HepG2 (cell line): Measurements from ENCODE around the gene TMEM250. TPM values are rescaled to one million over a fixed set of nuclear protein-coding genes. Genes with fewer than 3 reads are reported as not detected.

ENCODE experiments used
- FOXK1 ChIP-seq: sonication (generic); formaldehyde crosslinking; IDR thresholded peaks from 2 replicates; pipeline ENCODE4 v1.4.0; 2020; ENCODE audit warnings: low read depth, missing genetic modification reagents, borderline replicate concordance
- FOXM1 ChIP-seq: sonication (generic); formaldehyde crosslinking; IDR thresholded peaks from 2 replicates; pipeline ENCODE4 v1.5.0; 2020; ENCODE audit warnings: missing genetic modification reagents
- MED8 ChIP-seq: sonication (generic); formaldehyde crosslinking; IDR thresholded peaks from 2 replicates; pipeline ENCODE4 v1.8.1; 2023; ENCODE audit warnings: mild to moderate bottlenecking, missing genetic modification reagents; ENCODE audit not compliant: insufficient replicate concordance
- SIN3A ChIP-seq: IDR thresholded peaks from 2 replicates; pipeline ENCODE4 v1.6.1; 2011; ENCODE audit warnings: low read depth, mild to moderate bottlenecking, control low read depth, low read length, borderline replicate concordance
- SSRP1 ChIP-seq: IDR thresholded peaks from 2 replicates; pipeline ENCODE4 v1.6.1; 2016; ENCODE audit warnings: control low read depth
- WIZ ChIP-seq: sonication (generic); formaldehyde crosslinking; IDR thresholded peaks from 2 replicates; pipeline ENCODE4 v1.5.1; 2020; ENCODE audit warnings: mild to moderate bottlenecking, missing genetic modification reagents
- ZNF121 ChIP-seq: sonication (generic); formaldehyde crosslinking; IDR thresholded peaks from 2 replicates; pipeline ENCODE4 v1.5.0; 2020; ENCODE audit warnings: mild to moderate bottlenecking, missing genetic modification reagents
- ZNF275 ChIP-seq: sonication (generic); formaldehyde crosslinking; IDR thresholded peaks from 2 replicates; pipeline ENCODE4 v1.8.0; 2022; ENCODE audit warnings: missing genetic modification reagents, mild to moderate bottlenecking, inconsistent platforms, borderline replicate concordance
- ZNF451 ChIP-seq: sonication (generic); formaldehyde crosslinking; IDR thresholded peaks from 2 replicates; pipeline ENCODE4 v1.5.0; 2020; ENCODE audit warnings: mild to moderate bottlenecking, missing genetic modification reagents
- polyA plus RNA-seq, 8 experiments: library from polyadenylated mRNA; depleted of rRNA in 3 of 8; stranded (reverse) in 7 of 8; unstranded in 1 of 8; fragments of >200 nt; fragmentation: Illumina TruSeq in 4 of 8; extraction: Trizol in 4 of 8; gene quantifications; 2 replicates each; pipeline versions ENCODE4 v1.2.1 to v1.2.3, GENCODE V29; 2011 to 2016; ENCODE audit warnings: low read depth in 4 of 8, missing spikeins in 1 of 8, mixed read lengths in 1 of 8; ENCODE audit not compliant: insufficient read depth in 1 of 8
- total RNA-seq, 5 experiments: library from RNA; depleted of rRNA; stranded (reverse); fragments of >200 nt; fragmentation: Illumina TruSeq; extraction: Trizol; gene quantifications; 2 replicates each; pipeline ENCODE4 v1.2.3, GENCODE V29; 2016; ENCODE audit warnings: low read depth in 1 of 5
- TF ChIP-seq, protein P1 (sequence below): sonication (generic); formaldehyde crosslinking; conservative IDR thresholded peaks from 2 replicates; pipeline ENCODE4 v1.4.0; 2020; ENCODE audit warnings: mild to moderate bottlenecking, missing genetic modification reagents, moderate library complexity

The TMEM250 gene
- total and polyA plus RNA-seq, 2 of the 13 experiments (the other 11 are each of a cell fraction or from before 2014, with no cell fraction given), result 5.5 to 13.9 TPM

DNA sequence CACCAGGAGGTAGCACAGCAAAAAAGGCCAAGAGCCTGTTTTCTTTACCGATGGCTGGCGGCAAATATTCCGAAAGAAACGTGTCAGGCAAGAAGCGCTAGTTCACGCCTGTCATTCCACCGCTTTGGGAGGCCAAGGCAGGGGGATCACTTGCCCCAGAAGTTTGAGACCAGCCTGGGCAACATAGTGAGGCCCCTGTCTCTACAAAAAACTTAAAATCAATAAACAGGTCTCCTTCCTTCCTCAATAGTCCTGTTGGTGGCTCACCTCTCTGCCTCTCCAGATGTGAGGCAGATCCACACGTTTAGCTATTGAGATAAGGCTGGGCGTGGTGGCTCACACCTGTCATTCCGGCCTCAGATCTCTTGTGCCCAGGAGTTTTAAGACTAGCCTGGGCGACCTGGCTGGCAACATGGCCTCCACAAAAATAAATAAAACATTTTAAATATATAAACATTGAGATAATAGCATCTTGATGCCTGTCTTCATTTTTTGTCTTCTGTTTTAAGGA is 1.3 kb upstream of the TMEM250 start (continued):
- TF ChIP-seq SSRP1 (CRISPR knock-in tag) (0 out of 2 replicates have a peak, but pooled peaks have one; percentile 20), ZNF451 (CRISPR knock-in tag) (no peak), FOXM1 (no peak), ZNF275 (CRISPR knock-in tag) (0 out of 2 replicates have a peak, but pooled peaks have one; percentile 33), ZNF121 (CRISPR knock-in tag) (peak; percentile 88), SIN3A (peak; percentile 3; the same call in 1 of the 2 replicates), WIZ (CRISPR knock-in tag) (no peak), MED8 (CRISPR knock-in tag) (peak; percentile 17), FOXK1 (CRISPR knock-in tag) (no peak)
- TF ChIP-seq, protein P1, sequence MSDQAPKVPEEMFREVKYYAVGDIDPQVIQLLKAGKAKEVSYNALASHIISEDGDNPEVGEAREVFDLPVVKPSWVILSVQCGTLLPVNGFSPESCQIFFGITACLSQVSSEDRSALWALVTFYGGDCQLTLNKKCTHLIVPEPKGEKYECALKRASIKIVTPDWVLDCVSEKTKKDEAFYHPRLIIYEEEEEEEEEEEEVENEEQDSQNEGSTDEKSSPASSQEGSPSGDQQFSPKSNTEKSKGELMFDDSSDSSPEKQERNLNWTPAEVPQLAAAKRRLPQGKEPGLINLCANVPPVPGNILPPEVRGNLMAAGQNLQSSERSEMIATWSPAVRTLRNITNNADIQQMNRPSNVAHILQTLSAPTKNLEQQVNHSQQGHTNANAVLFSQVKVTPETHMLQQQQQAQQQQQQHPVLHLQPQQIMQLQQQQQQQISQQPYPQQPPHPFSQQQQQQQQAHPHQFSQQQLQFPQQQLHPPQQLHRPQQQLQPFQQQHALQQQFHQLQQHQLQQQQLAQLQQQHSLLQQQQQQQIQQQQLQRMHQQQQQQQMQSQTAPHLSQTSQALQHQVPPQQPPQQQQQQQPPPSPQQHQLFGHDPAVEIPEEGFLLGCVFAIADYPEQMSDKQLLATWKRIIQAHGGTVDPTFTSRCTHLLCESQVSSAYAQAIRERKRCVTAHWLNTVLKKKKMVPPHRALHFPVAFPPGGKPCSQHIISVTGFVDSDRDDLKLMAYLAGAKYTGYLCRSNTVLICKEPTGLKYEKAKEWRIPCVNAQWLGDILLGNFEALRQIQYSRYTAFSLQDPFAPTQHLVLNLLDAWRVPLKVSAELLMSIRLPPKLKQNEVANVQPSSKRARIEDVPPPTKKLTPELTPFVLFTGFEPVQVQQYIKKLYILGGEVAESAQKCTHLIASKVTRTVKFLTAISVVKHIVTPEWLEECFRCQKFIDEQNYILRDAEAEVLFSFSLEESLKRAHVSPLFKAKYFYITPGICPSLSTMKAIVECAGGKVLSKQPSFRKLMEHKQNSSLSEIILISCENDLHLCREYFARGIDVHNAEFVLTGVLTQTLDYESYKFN (CRISPR knock-in tag), result 0 out of 2 replicates have a peak, but pooled peaks have one; percentile 25
